Measurements from ENCODE around the gene RBM43.
"Not testable (repeated sequence)": the region's sequence is repeated elsewhere in the genome, so short reads cannot be mapped to it uniquely, and the experiment has no call there.

Gene RBM43

GRCh38 chr2:151243468-151243867 is 18.2 kb downstream of the RBM43 start:
- no peak overlapping the region for H3K4me3 ChIP-seq (replicated peaks in 1 of 2; ENCODE audit: low read depth in 2 of 2, low read length in 2 of 2)
- no peak for DNase-seq (ENCODE audit: low read depth in 2 of 2)
- no peak for TF ChIP-seq CTCF (IDR thresholded peaks at IDR 0.05; ENCODE audit: low read depth, low read length)

GRCh38 chr2:151241224-151241623 is 20.4 kb downstream of the RBM43 start:
- H3K4me3 ChIP-seq (replicated peaks in 1 of 2; ENCODE audit: low read depth in 2 of 2, low read length in 2 of 2) = no peak overlapping the region
- no peak for TF ChIP-seq CTCF (IDR thresholded peaks at IDR 0.05; ENCODE audit: low read depth, low read length)
- DNase-seq (ENCODE audit: low read depth in 2 of 2) = peak in 1 of 2 donors; percentile 71

- TF ChIP-seq CTCF (IDR thresholded peaks at IDR 0.05; ENCODE audit: low read depth, low read length) = no peak
- DNase-seq (ENCODE audit: low read depth in 2 of 2) = no peak
- no peak overlapping the region for H3K4me3 ChIP-seq (replicated peaks in 1 of 2; ENCODE audit: low read depth in 2 of 2, low read length in 2 of 2)
Measured at GRCh38 chr2:151240433-151240832, 21.2 kb downstream of the RBM43 start.

- H3K4me3 ChIP-seq (replicated peaks in 1 of 2; ENCODE audit: low read depth in 2 of 2, low read length in 2 of 2) = no peak overlapping the region
- DNase-seq (ENCODE audit: low read depth in 2 of 2) = peak in 1 of 2 donors; percentile 36
- no peak for TF ChIP-seq CTCF (IDR thresholded peaks at IDR 0.05; ENCODE audit: low read depth, low read length)
Measured at GRCh38 chr2:151239624-151240023, 22.0 kb downstream of the RBM43 start.

GRCh38 chr2:151238527-151239487 is 22.9 kb downstream of the RBM43 start:
- DNase-seq (ENCODE audit: low read depth in 2 of 2) = peak; percentile 93
- no peak overlapping the region for H3K4me3 ChIP-seq (replicated peaks in 1 of 2; ENCODE audit: low read depth in 2 of 2, low read length in 2 of 2)
- peak; percentile 76 for TF ChIP-seq CTCF (IDR thresholded peaks at IDR 0.05; ENCODE audit: low read depth, low read length)

- peak in 1 of 2 donors; percentile 44 for DNase-seq (ENCODE audit: low read depth in 2 of 2)
- H3K4me3 ChIP-seq (replicated peaks in 1 of 2; ENCODE audit: low read depth in 2 of 2, low read length in 2 of 2) = no peak overlapping the region
- TF ChIP-seq CTCF (IDR thresholded peaks at IDR 0.05; ENCODE audit: low read depth, low read length) = no peak
Measured at GRCh38 chr2:151237422-151238025, 24.1 kb downstream of the RBM43 start.

- not testable (repeated sequence) for DNase-seq (ENCODE audit: low read depth in 2 of 2); H3K4me3 ChIP-seq (replicated peaks in 1 of 2; ENCODE audit: low read depth in 2 of 2, low read length in 2 of 2)
Measured at GRCh38 chr2:151233760-151234159, 27.9 kb downstream of the RBM43 start.

- DNase-seq (ENCODE audit: low read depth in 2 of 2); H3K4me3 ChIP-seq (replicated peaks in 1 of 2; ENCODE audit: low read depth in 2 of 2, low read length in 2 of 2): not testable (repeated sequence)
Measured at GRCh38 chr2:151233288-151233687, 28.4 kb downstream of the RBM43 start.

All from cardiac fibroblast (primary cell).